H1 (cell line): ENCODE results near the gene SH3YL1. TPM values are rescaled to one million over a fixed set of nuclear protein-coding genes. Genes with fewer than 3 reads are reported as not detected.

Source experiments
- CTCF ChIA-PET: fragments of 300-600 bp; sonication (Branson Sonifier 250); formaldehyde crosslinking; loops from one replicate; lab custom pipeline; 2021; ENCODE audit not compliant: partially characterized antibody; lab: Charles Lee
- POLR2A ChIA-PET: fragments of 300-600 bp; sonication (Branson Sonifier 250); formaldehyde crosslinking; loops from one replicate; lab custom pipeline; 2021; ENCODE audit warnings: inconsistent platforms; ENCODE audit not compliant: partially characterized antibody; lab: Charles Lee
- DNase-seq, 2 experiments: peaks; one replicate each; pipeline versions ENCODE4 v3.0.0 to v3.0.0-alpha.2; 2010 to 2022; ENCODE audit warnings: low spot score in 2 of 2, low read depth in 1 of 2, mixed read lengths in 1 of 2
- FAIRE-seq: peaks from 2 replicates; lab custom pipeline; 2011; peaks lifted over from hg19 to GRCh38; lab: Jason Lieb, UNC
- H2AFZ ChIP-seq: 2 replicates; pipeline ENCODE4 v1.8.1; 2012; ENCODE audit warnings: low read length, inconsistent platforms
- H2AK5ac ChIP-seq: 2 replicates; pipeline ENCODE4 v1.6.1; 2013; ENCODE audit warnings: low read depth, low read length
- H2BK120ac ChIP-seq: replicated peaks from 2 replicates; pipeline ENCODE3; 2013; ENCODE audit warnings: low read depth, low read length, inconsistent platforms
- H2BK12ac ChIP-seq: 2 replicates; pipeline ENCODE4 v1.6.1; 2013; ENCODE audit warnings: low read depth, low read length
- H2BK15ac ChIP-seq: 2 replicates; pipeline ENCODE4 v1.6.1; 2013; ENCODE audit warnings: low read length
- H2BK20ac ChIP-seq: 2 replicates; pipeline ENCODE4 v1.6.1; 2013; ENCODE audit warnings: low read length
- H2BK5ac ChIP-seq: 2 replicates; pipeline ENCODE4 v1.6.1; 2013; ENCODE audit warnings: low read depth, low read length
- H3K14ac ChIP-seq: 2 replicates; pipeline ENCODE4 v1.6.1; 2013; ENCODE audit warnings: inconsistent platforms; ENCODE audit not compliant: insufficient read length
- H3K18ac ChIP-seq: 2 replicates; pipeline ENCODE4 v1.6.1; 2013; ENCODE audit warnings: low read length; ENCODE audit errors: extremely low read depth
- H3K23ac ChIP-seq: 2 replicates; pipeline ENCODE4 v1.6.1; 2013; ENCODE audit warnings: inconsistent platforms; ENCODE audit not compliant: insufficient read length
- H3K23me2 ChIP-seq: 2 replicates; pipeline ENCODE4 v1.6.1; 2013; ENCODE audit warnings: low read depth, low read length
- H3K27ac ChIP-seq: 2 replicates; pipeline ENCODE4 v1.6.1; 2011; ENCODE audit warnings: low read depth, low read length, inconsistent platforms
- H3K27me3 ChIP-seq, 4 experiments: replicated peaks in 1 of 4; 1 replicate in 1 of 4; 2 replicates in 3 of 4; pipeline versions ENCODE4 v1.6.1 to v1.8.1; 2011 to 2013; ENCODE audit warnings: low read length in 3 of 4, mild to moderate bottlenecking in 3 of 4, inconsistent platforms in 2 of 4, mixed read lengths in 2 of 4, moderate library complexity in 1 of 4; ENCODE audit not compliant: control insufficient read depth in 3 of 4, insufficient read depth in 3 of 4; ENCODE audit errors: extremely low read depth in 1 of 4
- H3K36me3 ChIP-seq, 4 experiments: 2 replicates each; pipeline versions ENCODE4 v1.6.1 to v1.8.1; 2011 to 2013; ENCODE audit warnings: mild to moderate bottlenecking in 4 of 4, low read length in 3 of 4, moderate library complexity in 2 of 4, control low read depth in 1 of 4, inconsistent platforms in 1 of 4; ENCODE audit not compliant: insufficient read depth in 4 of 4, control insufficient read depth in 2 of 4
- H3K4ac ChIP-seq: replicated peaks from 2 replicates; pipeline ENCODE3; 2013; ENCODE audit warnings: low read length, low read depth, mixed read lengths, inconsistent platforms; ENCODE audit not compliant: insufficient read length
- H3K4me1 ChIP-seq, 4 experiments: replicated peaks in 1 of 4; 1 replicate in 1 of 4; 2 replicates in 3 of 4; pipeline versions ENCODE4 v1.6.1 to v1.8.1; 2011 to 2013; ENCODE audit warnings: low read length in 3 of 4, inconsistent platforms in 2 of 4, mixed read lengths in 1 of 4; ENCODE audit not compliant: insufficient read depth in 4 of 4, control insufficient read depth in 3 of 4
- H3K4me2 ChIP-seq, 2 experiments: 2 replicates each; pipeline versions ENCODE4 v1.6.1 to v1.8.1; 2011 to 2013; ENCODE audit warnings: low read depth in 2 of 2, low read length in 2 of 2, control low read depth in 1 of 2, inconsistent platforms in 1 of 2, mild to moderate bottlenecking in 1 of 2; ENCODE audit not compliant: insufficient read depth in 1 of 2
- H3K4me3 ChIP-seq, 4 experiments: fragments of 200-600, 300-600 bp in 1 of 4; sonication (generic), shearing (Covaris generic), sonication (Bioruptor Twin) in 1 of 4; 2 replicates each; pipeline versions ENCODE4 v1.5.1 to v1.8.1; 2011 to 2016; ENCODE audit warnings: low read length in 4 of 4, low read depth in 3 of 4, control low read depth in 2 of 4, inconsistent platforms in 2 of 4, mild to moderate bottlenecking in 2 of 4, mixed read lengths in 1 of 4, moderate library complexity in 1 of 4; ENCODE audit not compliant: insufficient read depth in 2 of 4; ENCODE audit errors: extremely low read depth in 1 of 4
- H3K56ac ChIP-seq: replicated peaks from 2 replicates; pipeline ENCODE3; 2013; ENCODE audit warnings: low read depth, mild to moderate bottlenecking, mixed read lengths, low read length, inconsistent platforms; ENCODE audit not compliant: insufficient read length
- H3K79me1 ChIP-seq: 2 replicates; pipeline ENCODE4 v1.6.1; 2013; ENCODE audit warnings: low read depth, low read length, control low read depth
- H3K79me2 ChIP-seq, 2 experiments: 2 replicates each; pipeline versions ENCODE4 v1.6.1 to v1.8.1; 2012 to 2013; ENCODE audit warnings: low read length in 2 of 2, mild to moderate bottlenecking in 2 of 2, inconsistent platforms in 1 of 2; ENCODE audit not compliant: insufficient read depth in 2 of 2, control insufficient read depth in 1 of 2
- H3K9ac ChIP-seq, 4 experiments: replicated peaks in 1 of 4; 1 replicate in 1 of 4; 2 replicates in 3 of 4; pipeline versions ENCODE4 v1.6.1 to v1.8.1; 2011 to 2013; ENCODE audit warnings: low read depth in 3 of 4, low read length in 3 of 4, control low read depth in 2 of 4, mild to moderate bottlenecking in 2 of 4, moderate library complexity in 2 of 4, inconsistent platforms in 1 of 4; ENCODE audit errors: extremely low read depth in 1 of 4
- H3K9me3 ChIP-seq, 2 experiments: 2 replicates each; pipeline versions ENCODE4 v1.6.1 to v1.8.1; 2012 to 2013; ENCODE audit warnings: mild to moderate bottlenecking in 2 of 2, moderate library complexity in 2 of 2, control low read depth in 1 of 2, inconsistent platforms in 1 of 2, low read depth in 1 of 2, low read length in 1 of 2, mixed read lengths in 1 of 2; ENCODE audit not compliant: insufficient read depth in 2 of 2
- H4K20me1 ChIP-seq, 2 experiments: replicated peaks in 1 of 2; 2 replicates each; pipeline versions ENCODE3 to v1.8.1; 2011 to 2013; ENCODE audit warnings: inconsistent platforms in 2 of 2, low read length in 2 of 2, mild to moderate bottlenecking in 1 of 2; ENCODE audit not compliant: insufficient read depth in 2 of 2, control insufficient read depth in 1 of 2
- H4K5ac ChIP-seq: 2 replicates; pipeline ENCODE4 v1.6.1; 2013; ENCODE audit warnings: low read length, low read depth, mixed read lengths, inconsistent platforms; ENCODE audit not compliant: insufficient read length
- H4K8ac ChIP-seq: 2 replicates; pipeline ENCODE4 v1.8.0; 2013; ENCODE audit warnings: mild to moderate bottlenecking, moderate library complexity, low read length, inconsistent platforms; ENCODE audit not compliant: insufficient read depth; ENCODE audit errors: extremely low read depth
- H4K91ac ChIP-seq: replicated peaks from 2 replicates; pipeline ENCODE3; 2013; ENCODE audit warnings: low read length, mixed read lengths, inconsistent platforms; ENCODE audit not compliant: insufficient read length
- ATF3 ChIP-seq: IDR thresholded peaks from 2 replicates; pipeline ENCODE4 v1.6.1; 2011; ENCODE audit warnings: low read depth, mild to moderate bottlenecking, low read length; ENCODE audit not compliant: insufficient read depth
- EZH2 ChIP-seq: fragments of 200-600 bp; sonication (generic); IDR thresholded peaks from 2 replicates; pipeline ENCODE4 v1.7.1; 2012; ENCODE audit warnings: low read depth, mild to moderate bottlenecking, moderate library complexity, low read length, inconsistent platforms; ENCODE audit not compliant: severe bottlenecking
- KDM4A ChIP-seq: IDR thresholded peaks from one replicate; pipeline ENCODE4 v1.7.1; 2012; ENCODE audit warnings: low read depth, mild to moderate bottlenecking, moderate library complexity, low read length, inconsistent platforms; ENCODE audit not compliant: severe bottlenecking
- RNF2 ChIP-seq: fragments of 200-900, 300-1000 bp; sonication (generic); IDR thresholded peaks from 2 replicates; pipeline ENCODE4 v1.7.1; 2016; ENCODE audit warnings: borderline replicate concordance, low read depth, mild to moderate bottlenecking, antibody characterized with exemption, low read length; ENCODE audit not compliant: poor library complexity, severe bottlenecking; ENCODE audit errors: missing control alignments
- WGBS, 2 experiments: shearing (Covaris generic) in 1 of 2; methylation state at CpG; one replicate each; pipeline versions ENCODE4 v1.1.6 to v1.1.7; 2013 to 2015; ENCODE audit warnings: low lambda C conversion rate in 2 of 2, mixed read lengths in 2 of 2, inconsistent platforms in 1 of 2, low coverage in 1 of 2, missing lambda C conversion rate in 1 of 2; ENCODE audit not compliant: insufficient replicate concordance in 2 of 2, insufficient coverage in 1 of 2, insufficient read length in 1 of 2; ENCODE audit errors: extremely low coverage in 1 of 2, missing lambda C conversion rate in 1 of 2; 5-methylcytosine and 5-hydroxymethylcytosine counted together
- polyA plus RNA-seq, 7 experiments: library from polyadenylated mRNA; depleted of rRNA in 3 of 7; stranded (reverse) in 5 of 7; unstranded in 2 of 7; fragments of >200 nt in 5 of 7; fragments of 200-250 nt in 2 of 7; gene quantifications; 1 replicate in 5 of 7; 2 replicates in 1 of 7; 4 replicates in 1 of 7; pipeline versions ENCODE4 v1.2.1 to v1.2.3, GENCODE V29; 2011 to 2013; ENCODE audit warnings: missing spikeins in 2 of 7, mixed read lengths in 2 of 7
- total RNA-seq: library from RNA; stranded (reverse); fragmentation: NEBNext Ultra II Directional; extraction: Animal tissue kit (Norgen Biotek cat#: 25700); gene quantifications from 2 replicates; pipeline ENCODE4 v1.2.1, GENCODE V29; 2021

Gene SH3YL1
- total and polyA plus RNA-seq, 2 of the 8 experiments (the other 6 are each of a cell fraction or from before 2014, with no cell fraction given) = 13.6 to 37.2 TPM

GRCh38 chr2:228115-228514, 35.7 kb downstream of the SH3YL1 start:
- no peak overlapping the region for H3K14ac ChIP-seq
- H2AFZ ChIP-seq = no peak overlapping the region
- no peak overlapping the region for H3K4ac ChIP-seq
- peaks cover 0 to 1% (median 0%) of the 10 kb centered on the region in 4 experiments; a peak in 1 of 7 replicates for H3K27me3 ChIP-seq
- H3K23me2 ChIP-seq = no peaks in the 10 kb centered on the region; the same call in 1 of the 2 replicates
- DNase-seq (no peak), FAIRE-seq (no peak)
- WGBS, 2 experiments = 89% methylated on average over 9 of the region's 9 CpGs; no CpG with 5 or more reads in 1 of the 2 experiments
- H2AK5ac ChIP-seq = no peak overlapping the region
- H2BK12ac ChIP-seq = no peak overlapping the region
- H3K9ac ChIP-seq = no peak overlapping the region
- peaks cover 0 to 2% (median 0%) of the 10 kb centered on the region in 4 experiments for H3K4me1 ChIP-seq
- no peak overlapping the region for H4K8ac ChIP-seq
- no peaks in the 10 kb centered on the region for H3K79me1 ChIP-seq
- no peaks in the 10 kb centered on the region for H3K9me3 ChIP-seq
- no peak overlapping the region for H3K23ac ChIP-seq
- POLR2A ChIA-PET = no interaction called here
- H4K91ac ChIP-seq = no peak overlapping the region
- H2BK5ac ChIP-seq = no peak overlapping the region
- H3K4me3 ChIP-seq = no peak overlapping the region
- TF ChIP-seq RNF2 (no peak), ATF3 (no peak), EZH2 (no peak), KDM4A (no peak)
- H2BK15ac ChIP-seq = no peak overlapping the region
- H3K27ac ChIP-seq = no peak overlapping the region
- H3K36me3 ChIP-seq = peaks cover 0 to 3% (median 1%) of the 10 kb centered on the region in 4 experiments; a peak in 7 of 8 replicates
- no peaks in the 10 kb centered on the region for H4K20me1 ChIP-seq
- no peaks in the 10 kb centered on the region for H3K79me2 ChIP-seq
- H3K4me2 ChIP-seq = no peak overlapping the region
- H3K56ac ChIP-seq = no peak overlapping the region
- no peak overlapping the region for H4K5ac ChIP-seq
- no peak overlapping the region for H3K18ac ChIP-seq
- no peak overlapping the region for H2BK120ac ChIP-seq
- no peak overlapping the region for H2BK20ac ChIP-seq
- CTCF ChIA-PET = interaction anchor here (0.7 to 1.4 kb wide), 2 partner anchors 10 to 22 kb away, joined by 3 read pairs; no protein-coding TSS in a partner anchor
